Activated naive CD8-positive, alpha-beta T cell treated with anti-CD3 and anti-CD28 coated beads, Interleukin-2, amount 50 U/mL, for 16 hours (primary cell): Measurements from ENCODE around the gene CD9.
"Not testable (repeated sequence)": the region's sequence is repeated elsewhere in the genome, so short reads cannot be mapped to it uniquely, and the experiment has no call there.

Source experiments
- DNase-seq: peaks from one replicate; pipeline ENCODE4 v3.0.0-alpha.2; 2020; ENCODE audit warnings: low read depth, low spot score

Gene CD9, protein sequence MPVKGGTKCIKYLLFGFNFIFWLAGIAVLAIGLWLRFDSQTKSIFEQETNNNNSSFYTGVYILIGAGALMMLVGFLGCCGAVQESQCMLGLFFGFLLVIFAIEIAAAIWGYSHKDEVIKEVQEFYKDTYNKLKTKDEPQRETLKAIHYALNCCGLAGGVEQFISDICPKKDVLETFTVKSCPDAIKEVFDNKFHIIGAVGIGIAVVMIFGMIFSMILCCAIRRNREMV

DNA sequence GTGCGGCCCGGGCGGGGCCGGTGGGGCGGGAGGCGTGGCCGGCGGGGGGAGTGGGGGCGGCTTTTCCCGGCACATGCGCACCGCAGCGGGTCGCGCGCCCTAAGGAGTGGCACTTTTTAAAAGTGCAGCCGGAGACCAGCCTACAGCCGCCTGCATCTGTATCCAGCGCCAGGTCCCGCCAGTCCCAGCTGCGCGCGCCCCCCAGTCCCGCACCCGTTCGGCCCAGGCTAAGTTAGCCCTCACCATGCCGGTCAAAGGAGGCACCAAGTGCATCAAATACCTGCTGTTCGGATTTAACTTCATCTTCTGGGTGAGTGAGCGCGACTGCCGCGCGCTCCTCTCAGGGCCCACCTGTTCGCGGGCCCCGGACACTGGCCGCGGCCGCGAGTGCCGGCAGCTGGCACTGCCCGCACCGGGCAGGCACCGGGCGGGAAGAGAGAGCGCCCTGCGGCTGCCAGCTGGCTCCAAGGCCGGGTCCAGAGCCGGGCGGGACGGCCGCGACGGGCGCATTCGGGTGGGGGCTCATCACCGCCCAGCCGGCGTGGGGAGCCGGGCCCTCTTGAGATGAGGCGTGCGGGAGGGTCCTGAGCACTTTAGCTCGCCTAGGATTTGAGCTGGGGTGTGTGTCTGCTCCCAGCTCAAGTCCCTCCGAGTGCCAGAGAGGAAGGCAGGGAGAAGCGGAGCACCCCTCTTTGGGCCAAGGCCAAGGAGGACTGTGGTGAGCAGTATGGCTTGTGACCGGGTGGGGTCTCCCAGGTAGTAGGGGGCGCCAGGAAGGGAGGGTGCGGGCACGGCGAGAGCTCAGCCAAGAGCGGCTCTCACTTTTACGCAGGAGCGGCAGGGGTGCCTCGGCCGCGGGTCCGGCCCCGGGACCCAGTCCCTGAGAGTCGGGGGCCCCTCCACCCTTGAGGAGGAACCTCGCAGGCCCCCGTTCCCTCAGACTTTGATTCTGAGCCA lies at the start of gene CD9:
TSS of gene CD9 (plus strand) at position 145 of the 957 bp plus-strand sequence. CDS start at position 245, 100 bp downstream.
- no peak for DNase-seq

- no peak for DNase-seq
These were observed 45.3 kb upstream of the CD9 start for GRCh38 chr12:6154730-6155459.

- DNase-seq, result no peak
These were observed 42.7 kb upstream of the CD9 start for GRCh38 chr12:6157482-6157881.

DNA sequence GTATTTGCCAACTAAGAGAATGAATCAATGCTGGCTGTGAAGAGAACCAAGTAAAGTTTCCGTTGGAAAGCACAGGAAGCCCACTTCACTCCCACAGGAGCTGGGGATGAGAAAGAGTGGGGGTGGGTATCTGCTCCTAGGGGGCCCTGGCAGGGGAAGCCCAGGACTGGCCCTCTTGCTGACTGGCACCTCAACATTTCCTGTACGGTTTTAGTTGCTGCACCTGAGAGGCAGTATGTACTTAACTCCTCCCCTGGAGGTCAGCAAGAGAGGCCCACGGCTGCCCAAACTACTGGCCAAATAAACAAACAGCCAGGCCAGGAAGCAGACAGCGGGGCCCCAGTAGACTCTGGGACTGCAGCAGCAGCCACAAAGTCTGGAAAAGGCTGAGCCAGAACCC lies 41.9 kb upstream of the CD9 start:
- no peak for DNase-seq

GRCh38 chr12:6158749-6159148 lies 41.5 kb upstream of the CD9 start:
- no peak for DNase-seq

- not testable (repeated sequence) for DNase-seq
These were observed 40.8 kb upstream of the CD9 start for GRCh38 chr12:6159166-6160011.

DNA sequence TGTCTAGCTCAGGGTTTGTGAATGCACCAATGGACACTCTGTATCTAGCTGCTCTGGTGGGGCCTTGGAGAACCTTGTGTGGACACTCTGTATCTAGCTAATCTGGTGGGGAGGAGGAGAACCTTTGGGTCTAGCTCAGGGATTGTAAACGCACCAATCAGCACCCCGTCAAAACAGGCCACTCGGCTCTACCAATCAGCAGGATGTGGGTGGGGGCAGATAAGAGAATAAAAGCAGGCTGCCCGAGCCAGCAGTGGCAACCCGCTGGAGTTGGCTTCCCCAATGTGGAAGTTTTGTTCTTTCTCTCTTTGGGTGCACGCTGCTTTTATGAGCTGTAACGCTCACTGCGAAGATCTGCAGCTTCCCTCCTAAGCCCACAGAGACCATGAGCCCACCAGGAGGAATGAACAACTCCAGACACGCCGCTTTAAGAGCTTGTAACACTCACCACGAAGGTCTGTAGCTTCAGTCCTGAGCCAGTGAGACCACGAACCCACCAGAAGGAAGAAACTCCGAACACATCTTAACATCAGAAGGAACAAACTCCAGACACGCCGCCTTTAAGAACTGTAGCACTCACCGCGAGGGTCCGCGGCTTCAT lies 40.1 kb upstream of the CD9 start:
- not testable (repeated sequence) for DNase-seq

- DNase-seq, result no peak
These were observed 38.9 kb upstream of the CD9 start for GRCh38 chr12:6161124-6161882.

GRCh38 chr12:6163416-6164060 lies 36.7 kb upstream of the CD9 start:
- no peak for DNase-seq

DNA sequence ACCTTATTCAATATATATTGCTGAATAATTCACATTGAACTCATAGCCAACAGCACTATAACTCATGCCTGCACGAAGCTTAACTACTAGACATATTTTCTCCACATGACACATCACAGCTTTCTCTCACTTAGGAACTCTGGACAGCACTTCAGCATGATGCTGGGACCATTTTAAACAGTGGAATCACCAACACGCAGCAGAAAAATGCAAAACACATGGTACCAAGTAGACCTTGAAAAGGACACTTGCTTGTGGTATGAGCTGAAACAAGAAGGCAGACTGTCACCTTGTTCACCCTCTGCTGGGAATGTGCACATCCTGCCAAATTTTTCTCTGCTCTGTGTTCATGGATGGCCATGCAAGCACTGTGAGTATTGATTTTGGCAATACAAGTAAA lies 34.8 kb upstream of the CD9 start:
- no peak for DNase-seq

- no peak for DNase-seq
These were observed 33.4 kb upstream of the CD9 start for GRCh38 chr12:6166808-6167207.

- DNase-seq, result peak; percentile 58
These were observed 32.6 kb upstream of the CD9 start for GRCh38 chr12:6167327-6168280.

DNA sequence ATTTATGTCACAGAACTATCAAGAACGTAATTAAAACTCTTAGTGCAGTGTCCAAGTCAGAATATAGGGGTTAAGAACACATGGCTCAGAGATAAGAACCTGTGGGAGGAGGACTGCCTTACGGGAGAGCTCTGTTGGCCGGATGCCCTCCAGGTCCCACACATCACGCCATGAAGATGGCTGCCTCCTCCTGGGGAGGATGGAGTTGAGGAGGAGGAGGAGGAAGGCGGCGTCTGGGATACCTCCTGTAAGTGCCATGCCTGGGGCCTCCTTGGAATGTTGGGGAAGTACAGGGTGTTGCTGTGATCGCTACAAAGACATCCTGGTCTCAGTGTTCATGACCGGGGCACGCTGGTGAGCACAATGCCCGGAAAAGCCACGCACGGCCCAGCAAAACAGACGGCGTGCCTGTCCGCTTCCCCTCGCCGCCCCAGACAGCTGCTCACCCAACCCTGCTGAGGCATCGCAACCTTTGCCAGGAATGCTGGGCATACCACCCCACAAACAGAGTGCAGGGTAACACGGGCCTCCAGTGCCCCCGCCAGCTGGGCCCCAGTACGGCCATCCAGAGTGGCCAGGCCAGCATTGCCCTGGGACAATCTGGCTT lies 28.7 kb upstream of the CD9 start:
- DNase-seq, result no peak

- no peak for DNase-seq
These were observed 28.1 kb upstream of the CD9 start for GRCh38 chr12:6172086-6172485.

DNA sequence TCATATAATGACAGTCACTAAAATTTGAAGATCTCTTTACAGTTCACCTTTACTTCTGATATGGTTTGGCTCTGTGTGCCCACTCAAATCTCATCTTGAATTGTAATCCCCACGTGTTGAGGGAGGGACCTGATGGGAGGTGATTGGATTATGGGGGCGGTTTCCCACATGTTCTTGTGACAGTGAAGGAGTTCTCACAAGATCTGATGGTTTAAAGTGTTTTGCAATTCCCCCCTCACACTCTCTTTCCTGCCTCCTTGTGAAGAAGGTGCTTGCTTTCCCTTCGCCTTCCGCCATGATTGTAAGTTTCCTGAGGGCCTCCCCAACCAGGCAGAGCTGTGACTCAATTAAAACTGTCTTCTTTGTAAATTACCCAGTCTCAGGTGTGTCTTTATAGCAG lies 27.3 kb upstream of the CD9 start:
- DNase-seq, result no peak

GRCh38 chr12:6177642-6178358 lies 22.4 kb upstream of the CD9 start:
- DNase-seq, result no peak

DNA sequence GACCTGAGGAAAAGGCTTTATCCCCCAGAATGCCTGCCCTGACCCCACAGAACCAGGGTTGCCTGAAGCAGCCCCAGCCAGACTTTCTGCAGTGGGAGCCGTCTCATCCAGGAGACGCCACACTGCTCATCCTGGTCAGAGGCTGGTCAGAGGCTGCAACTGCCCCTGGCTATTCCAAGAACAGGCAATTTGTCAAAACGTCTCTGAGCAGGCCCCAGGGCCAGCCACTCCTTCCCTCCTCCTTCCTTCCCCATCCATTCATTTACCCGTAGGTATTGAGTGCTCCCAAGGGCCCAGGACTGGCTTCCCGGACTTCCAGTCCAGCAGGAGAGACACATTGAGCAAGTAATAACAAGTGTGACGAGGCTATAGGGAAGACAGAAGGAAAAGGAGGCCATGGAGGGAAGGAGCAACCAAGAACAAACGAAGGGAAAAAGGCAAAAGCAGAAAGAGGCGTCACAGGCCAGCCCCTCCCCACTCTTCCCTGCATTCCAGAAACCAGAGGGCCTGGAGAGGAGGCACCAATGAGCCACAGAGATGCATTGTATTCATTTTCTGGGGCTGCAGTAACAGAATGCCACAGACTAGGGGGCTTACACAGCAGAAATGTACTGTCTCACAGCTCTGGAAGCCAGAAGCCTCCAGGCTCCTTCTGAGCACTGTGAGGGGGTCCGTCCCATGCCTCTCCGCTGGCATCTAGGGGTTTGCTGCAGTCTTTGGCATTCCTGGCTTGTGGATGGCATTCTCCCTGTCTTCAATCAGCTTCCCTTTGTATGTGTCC lies 21.0 kb upstream of the CD9 start:
- DNase-seq, result no peak
